ENCODE results near the gene RAP1A.

RAP1A gene

DNA sequence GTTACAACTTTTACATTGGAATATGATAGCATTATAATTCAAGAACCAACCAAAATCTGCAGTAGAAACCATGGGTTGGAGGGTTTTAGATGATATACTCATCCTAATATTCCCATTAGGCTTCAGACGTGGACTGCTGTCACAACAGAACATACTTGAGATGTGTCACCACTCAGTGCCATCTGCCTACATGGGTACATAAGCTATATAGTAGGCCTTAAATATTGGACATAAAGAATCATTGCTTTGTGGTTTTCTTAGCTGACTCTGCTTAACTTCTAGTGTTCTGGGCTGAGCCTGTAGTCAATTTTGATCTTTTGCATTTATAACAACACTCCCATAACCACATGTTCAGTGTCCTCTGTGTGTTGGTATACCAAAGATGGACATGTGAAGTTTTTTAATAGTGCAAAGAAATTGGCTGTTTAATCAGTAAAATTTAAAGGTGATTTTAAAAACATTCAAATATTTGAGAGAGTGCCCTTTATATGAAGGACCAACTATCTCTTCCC is 14.2 kb downstream of the RAP1A start:
- no peaks in the 10 kb centered on the region for H3K9me2 ChIP-seq (replicated peaks; ENCODE audit: control insufficient read depth, low read length)
- peaks cover 54% of the 10 kb centered on the region for H3K36me3 ChIP-seq (ENCODE audit: control insufficient read depth, low read length)
- H3K4me3 ChIP-seq (ENCODE audit: low read length) = no peak overlapping the region
- H3K9me3 ChIP-seq (ENCODE audit: control insufficient read depth, insufficient read depth, low read length) = no peaks in the 10 kb centered on the region
- H3K79me2 ChIP-seq (ENCODE audit: control insufficient read depth, low read length) = peaks cover 98% of the 10 kb centered on the region
- TF ChIP-seq, protein P1, sequence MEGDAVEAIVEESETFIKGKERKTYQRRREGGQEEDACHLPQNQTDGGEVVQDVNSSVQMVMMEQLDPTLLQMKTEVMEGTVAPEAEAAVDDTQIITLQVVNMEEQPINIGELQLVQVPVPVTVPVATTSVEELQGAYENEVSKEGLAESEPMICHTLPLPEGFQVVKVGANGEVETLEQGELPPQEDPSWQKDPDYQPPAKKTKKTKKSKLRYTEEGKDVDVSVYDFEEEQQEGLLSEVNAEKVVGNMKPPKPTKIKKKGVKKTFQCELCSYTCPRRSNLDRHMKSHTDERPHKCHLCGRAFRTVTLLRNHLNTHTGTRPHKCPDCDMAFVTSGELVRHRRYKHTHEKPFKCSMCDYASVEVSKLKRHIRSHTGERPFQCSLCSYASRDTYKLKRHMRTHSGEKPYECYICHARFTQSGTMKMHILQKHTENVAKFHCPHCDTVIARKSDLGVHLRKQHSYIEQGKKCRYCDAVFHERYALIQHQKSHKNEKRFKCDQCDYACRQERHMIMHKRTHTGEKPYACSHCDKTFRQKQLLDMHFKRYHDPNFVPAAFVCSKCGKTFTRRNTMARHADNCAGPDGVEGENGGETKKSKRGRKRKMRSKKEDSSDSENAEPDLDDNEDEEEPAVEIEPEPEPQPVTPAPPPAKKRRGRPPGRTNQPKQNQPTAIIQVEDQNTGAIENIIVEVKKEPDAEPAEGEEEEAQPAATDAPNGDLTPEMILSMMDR (IDR thresholded peaks at IDR 0.05; ENCODE audit: low read depth, low read length, poor library complexity, severe bottlenecking) = no peak
- TF ChIP-seq EZH2phosphoT487 (IDR thresholded peaks at IDR 0.05; ENCODE audit: borderline replicate concordance, low read length) = no peak
- peaks cover 3% of the 10 kb centered on the region; the same call in 1 of the 2 replicates for H3F3A ChIP-seq (ENCODE audit: control insufficient read depth, insufficient read depth)
- peaks cover 5% of the 10 kb centered on the region; the same call in 1 of the 2 replicates for H4K20me1 ChIP-seq (ENCODE audit: control insufficient read depth, insufficient read depth, low read depth, low read length)
- no peak overlapping the region for H3K27ac ChIP-seq (ENCODE audit: low read depth, low read length)
- H3K4me2 ChIP-seq (ENCODE audit: low read length) = peak overlapping the region; percentile 15; the same call in 1 of the 2 replicates
- peaks cover 62% of the 10 kb centered on the region for H3K4me1 ChIP-seq (ENCODE audit: control insufficient read depth, low read length)
- H3K27me3 ChIP-seq (ENCODE audit: control insufficient read depth, low read length) = no peaks in the 10 kb centered on the region

DNA sequence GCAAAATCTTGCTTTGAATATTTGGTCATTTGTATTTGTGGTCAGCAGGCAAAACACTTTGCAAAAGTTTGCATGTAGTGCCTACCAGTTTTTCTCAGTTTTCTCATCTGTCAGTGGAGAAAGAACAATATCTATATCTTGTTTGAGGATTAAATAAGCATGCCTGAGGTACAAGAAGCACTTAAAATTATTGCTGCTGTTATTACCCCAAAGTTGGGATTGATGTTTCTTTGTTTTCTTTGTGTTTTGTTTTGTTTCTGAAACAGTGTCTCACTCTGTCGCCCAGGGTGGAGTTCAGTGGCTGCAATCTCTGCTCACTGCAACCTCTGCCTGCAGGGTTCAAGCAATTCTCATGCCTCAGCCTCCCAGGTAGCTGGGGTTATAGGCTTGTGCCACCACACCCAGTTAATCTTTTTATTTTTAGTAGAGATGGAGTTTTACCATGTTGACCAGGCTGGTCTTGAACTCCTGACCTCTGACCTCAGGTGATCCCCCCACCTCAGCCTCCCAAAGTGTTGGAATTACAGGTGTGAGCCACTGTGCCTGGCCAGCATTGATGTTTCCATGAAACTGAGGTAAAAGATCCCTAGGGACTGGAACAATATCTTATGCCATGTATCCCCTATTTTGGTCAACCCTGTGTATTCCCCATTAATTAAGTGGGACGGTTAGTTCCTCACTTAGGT is 15.9 kb downstream of the RAP1A start:
- Histone ChIP-seq H3K27me3 (ENCODE audit: control insufficient read depth, low read length) (no peaks in the 10 kb centered on the region), H3K9me3 (ENCODE audit: control insufficient read depth, insufficient read depth, low read length) (no peaks in the 10 kb centered on the region), H3F3A (ENCODE audit: control insufficient read depth, insufficient read depth) (0 out of 2 replicates have a peak, but pooled peaks cover 3% of the 10 kb centered on the region), H3K9me2 (replicated peaks; ENCODE audit: control insufficient read depth, low read length) (no peaks in the 10 kb centered on the region), H4K20me1 (ENCODE audit: control insufficient read depth, insufficient read depth, low read depth, low read length) (peaks cover 2% of the 10 kb centered on the region; the same call in 1 of the 2 replicates), H3K4me1 (ENCODE audit: control insufficient read depth, low read length) (peaks cover 48% of the 10 kb centered on the region), H3K36me3 (ENCODE audit: control insufficient read depth, low read length) (peaks cover 42% of the 10 kb centered on the region), H3K4me3 (ENCODE audit: low read length) (no peak overlapping the region), H3K79me2 (ENCODE audit: control insufficient read depth, low read length) (peaks cover 98% of the 10 kb centered on the region), H3K27ac (ENCODE audit: low read depth, low read length) (no peak overlapping the region), H3K4me2 (ENCODE audit: low read length) (no peak overlapping the region)
- TF ChIP-seq EZH2phosphoT487 (IDR thresholded peaks at IDR 0.05; ENCODE audit: borderline replicate concordance, low read length) = no peak

DNA sequence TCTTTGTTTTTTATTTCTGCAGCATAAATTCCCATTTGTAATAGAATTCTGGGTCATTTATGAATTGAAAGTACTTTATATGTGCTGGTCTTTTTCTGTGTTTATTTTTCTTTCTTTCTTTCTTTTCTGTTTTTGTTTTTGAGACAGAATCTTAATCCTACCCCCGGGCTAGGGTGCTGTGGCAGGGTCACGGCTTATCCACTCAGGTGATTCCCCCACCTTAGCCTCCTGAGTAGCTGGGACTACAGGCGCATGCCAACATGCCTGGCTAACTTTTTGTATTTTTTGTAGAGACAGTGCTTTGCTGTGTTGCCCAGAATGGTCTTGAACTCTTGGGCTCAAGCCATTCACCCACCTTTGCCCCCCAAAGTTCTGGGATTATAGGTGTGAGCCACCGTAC is 18.7 kb downstream of the RAP1A start:
- Histone ChIP-seq H3K36me3 (ENCODE audit: control insufficient read depth, low read length) (peaks cover 33% of the 10 kb centered on the region), H3K79me2 (ENCODE audit: control insufficient read depth, low read length) (peaks cover 97% of the 10 kb centered on the region), H3K4me2 (ENCODE audit: low read length) (no peak overlapping the region), H3F3A (ENCODE audit: control insufficient read depth, insufficient read depth) (0 out of 2 replicates have a peak, but pooled peaks cover 3% of the 10 kb centered on the region), H3K27me3 (ENCODE audit: control insufficient read depth, low read length) (no peaks in the 10 kb centered on the region), H3K9me3 (ENCODE audit: control insufficient read depth, insufficient read depth, low read length) (no peaks in the 10 kb centered on the region), H3K4me1 (ENCODE audit: control insufficient read depth, low read length) (peaks cover 26% of the 10 kb centered on the region), H3K27ac (ENCODE audit: low read depth, low read length) (no peak overlapping the region), H3K9me2 (replicated peaks; ENCODE audit: control insufficient read depth, low read length) (no peaks in the 10 kb centered on the region), H4K20me1 (ENCODE audit: control insufficient read depth, insufficient read depth, low read depth, low read length) (no peaks in the 10 kb centered on the region), H3K4me3 (ENCODE audit: low read length) (no peak overlapping the region)
- TF ChIP-seq, protein P1 (IDR thresholded peaks at IDR 0.05; ENCODE audit: low read depth, low read length, poor library complexity, severe bottlenecking) = no peak
- no peak for TF ChIP-seq EZH2phosphoT487 (IDR thresholded peaks at IDR 0.05; ENCODE audit: borderline replicate concordance, low read length)

DNA sequence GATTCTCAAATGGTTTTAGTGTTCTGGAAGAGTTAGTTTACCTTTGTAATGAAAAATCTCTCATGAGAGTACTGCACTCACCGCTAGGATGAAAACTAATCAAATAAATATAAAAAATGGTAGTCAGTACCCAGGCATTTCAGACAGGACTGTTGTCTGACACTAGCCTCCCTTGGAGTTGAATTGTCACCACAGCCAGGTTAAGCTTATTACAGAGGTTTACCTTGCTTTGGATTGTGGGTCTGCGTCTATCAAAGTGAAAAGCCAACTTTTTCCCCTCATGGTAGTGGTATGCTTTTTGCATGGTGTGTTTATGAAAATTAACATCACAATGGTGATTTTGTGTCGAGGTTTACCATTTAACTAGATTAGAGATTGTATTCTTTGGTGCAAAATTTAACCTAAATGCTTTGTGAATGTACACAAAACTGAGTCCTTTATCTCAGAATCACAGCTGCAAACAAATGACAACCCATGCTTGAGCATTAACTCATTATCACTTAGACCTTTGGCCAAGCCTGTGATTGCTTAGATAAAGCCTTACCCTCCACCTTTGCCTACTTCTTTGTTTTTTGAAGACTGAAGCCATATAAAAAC is 20.1 kb downstream of the RAP1A start:
- Histone ChIP-seq H3K4me3 (ENCODE audit: low read length) (no peak overlapping the region), H3K4me1 (ENCODE audit: control insufficient read depth, low read length) (peaks cover 22% of the 10 kb centered on the region), H3K27ac (ENCODE audit: low read depth, low read length) (no peak overlapping the region), H4K20me1 (ENCODE audit: control insufficient read depth, insufficient read depth, low read depth, low read length) (no peaks in the 10 kb centered on the region), H3K9me2 (replicated peaks; ENCODE audit: control insufficient read depth, low read length) (no peaks in the 10 kb centered on the region), H3K79me2 (ENCODE audit: control insufficient read depth, low read length) (peaks cover 99% of the 10 kb centered on the region), H3K9me3 (ENCODE audit: control insufficient read depth, insufficient read depth, low read length) (no peaks in the 10 kb centered on the region), H3K36me3 (ENCODE audit: control insufficient read depth, low read length) (peaks cover 32% of the 10 kb centered on the region), H3F3A (ENCODE audit: control insufficient read depth, insufficient read depth) (0 out of 2 replicates have a peak, but pooled peaks cover 3% of the 10 kb centered on the region), H3K27me3 (ENCODE audit: control insufficient read depth, low read length) (no peaks in the 10 kb centered on the region), H3K4me2 (ENCODE audit: low read length) (no peak overlapping the region)
- no peak for TF ChIP-seq EZH2phosphoT487 (IDR thresholded peaks at IDR 0.05; ENCODE audit: borderline replicate concordance, low read length)
- TF ChIP-seq, protein P1 (IDR thresholded peaks at IDR 0.05; ENCODE audit: low read depth, low read length, poor library complexity, severe bottlenecking) = no peak

Measured in DOHH2 (cell line).